ENCODE data around the gene LRCH4. TPM values are rescaled to one million over a fixed set of nuclear protein-coding genes. Genes with fewer than 3 reads are reported as not detected.

LRCH4 gene
- total and polyA plus RNA-seq, 2 of the 8 experiments (the other 6 are each of a cell fraction or from before 2014, with no cell fraction given), result 15.5 to 36.6 TPM

DNA sequence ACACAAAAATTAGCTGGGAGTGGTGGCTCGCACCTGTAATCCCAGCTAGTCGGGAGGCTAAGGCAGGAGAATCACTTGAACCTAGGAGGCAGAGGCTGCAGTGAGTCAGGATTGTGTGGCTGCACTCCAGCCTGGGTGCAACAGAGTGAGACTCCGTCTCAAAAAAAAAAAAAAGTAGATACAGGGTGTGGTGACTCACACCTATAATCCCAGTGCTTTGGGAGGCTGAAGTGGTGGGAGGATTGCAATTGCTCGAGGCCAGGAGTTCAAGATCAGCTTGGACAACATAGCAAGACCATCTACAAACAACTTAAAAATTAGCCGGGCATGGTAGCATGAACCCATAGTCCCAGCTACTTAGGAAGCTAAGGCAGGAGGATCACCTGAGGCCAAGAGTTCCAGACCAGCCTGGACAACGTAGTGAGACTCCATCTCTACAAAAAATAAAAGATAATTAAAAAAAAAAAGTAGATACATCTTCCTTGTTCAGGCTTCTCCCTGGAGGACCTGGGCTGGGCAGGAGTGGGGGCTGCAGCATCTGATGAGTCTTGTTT, 28.5 kb upstream of the LRCH4 start:
- Histone ChIP-seq H3K14ac (ENCODE audit: insufficient read length) (no peak overlapping the region), H2BK20ac (ENCODE audit: low read length) (no peak overlapping the region), H2AK5ac (ENCODE audit: low read depth, low read length) (no peak overlapping the region), H3K27me3 (replicated peaks in 1 of 4; ENCODE audit: control insufficient read depth in 3 of 4, extremely low read depth in 1 of 4, insufficient read depth in 3 of 4, low read length in 3 of 4) (no peaks in the 10 kb centered on the region; a peak in 1 of 7 replicates), H3K79me1 (ENCODE audit: low read depth, low read length) (no peaks in the 10 kb centered on the region), H4K5ac (ENCODE audit: insufficient read length, low read depth, low read length) (no peak overlapping the region), H3K4ac (replicated peaks; ENCODE audit: insufficient read length, low read depth, low read length) (no peak overlapping the region), H3K9me3 (ENCODE audit: insufficient read depth in 2 of 2, low read depth in 1 of 2, low read length in 1 of 2) (no peaks in the 10 kb centered on the region), H4K91ac (replicated peaks; ENCODE audit: insufficient read length, low read length) (no peak overlapping the region), H3K79me2 (ENCODE audit: control insufficient read depth in 1 of 2, insufficient read depth in 2 of 2, low read length in 2 of 2) (no peaks in the 10 kb centered on the region), H3K4me2 (ENCODE audit: insufficient read depth in 1 of 2, low read depth in 2 of 2, low read length in 2 of 2) (no peak overlapping the region), H3K36me3 (ENCODE audit: control insufficient read depth in 2 of 4, insufficient read depth in 4 of 4, low read length in 3 of 4) (no peaks in the 10 kb centered on the region), H3K18ac (ENCODE audit: extremely low read depth, low read length) (no peak overlapping the region), H2BK15ac (ENCODE audit: low read length) (no peak overlapping the region), H3K4me3 (ENCODE audit: extremely low read depth in 1 of 4, insufficient read depth in 2 of 4, low read depth in 3 of 4, low read length in 4 of 4) (no peak overlapping the region), H3K56ac (replicated peaks; ENCODE audit: insufficient read length, low read depth, low read length) (no peak overlapping the region), H2BK5ac (ENCODE audit: low read depth, low read length) (no peak overlapping the region), H3K9ac (replicated peaks in 1 of 4; ENCODE audit: extremely low read depth in 1 of 4, low read depth in 3 of 4, low read length in 3 of 4) (no peak overlapping the region), H4K8ac (ENCODE audit: extremely low read depth, insufficient read depth, low read length) (no peak overlapping the region), H2AFZ (ENCODE audit: low read length) (no peak overlapping the region), H2BK120ac (replicated peaks; ENCODE audit: low read depth, low read length) (no peak overlapping the region), H2BK12ac (ENCODE audit: low read depth, low read length) (no peak overlapping the region), H3K27ac (ENCODE audit: low read depth, low read length) (no peak overlapping the region), H3K23me2 (ENCODE audit: low read depth, low read length) (peaks cover 5% of the 10 kb centered on the region), H4K20me1 (replicated peaks in 1 of 2; ENCODE audit: control insufficient read depth in 1 of 2, insufficient read depth in 2 of 2, low read length in 2 of 2) (peaks cover 0 to 2% of the 10 kb centered on the region in 2 experiments), H3K23ac (ENCODE audit: insufficient read length) (no peak overlapping the region), H3K4me1 (replicated peaks in 1 of 4; ENCODE audit: control insufficient read depth in 3 of 4, insufficient read depth in 4 of 4, low read length in 3 of 4) (peaks cover 0 to 6% (median 2%) of the 10 kb centered on the region in 4 experiments; a peak in 3 of 7 replicates)
- POLR2A ChIA-PET (ENCODE audit: partially characterized antibody), result interaction anchor here (0.7 to 2.4 kb wide), 5 partner anchors 8 to 76 kb away, joined by 3 to 19 read pairs (median 3); partner anchors contain the start of genes FBXO24 and LRCH4
- CTCF ChIA-PET (ENCODE audit: partially characterized antibody), result interaction anchor here (0.9 to 8.8 kb wide), 23 partner anchors 9 to 185 kb away, joined by 3 to 73 read pairs (median 5); partner anchors contain the start of genes GIGYF1 and POP7
- 88% methylated on average over 5 of the region's 6 CpGs; no CpG with 5 or more reads in 1 of the 2 experiments for WGBS, 2 experiments (ENCODE audit: extremely low coverage in 1 of 2, insufficient coverage in 1 of 2, insufficient read length in 1 of 2, insufficient replicate concordance in 2 of 2, low coverage in 1 of 2, low lambda C conversion rate in 2 of 2, missing lambda C conversion rate in 1 of 2)
- FAIRE-seq (no peak), DNase-seq (ENCODE audit: low read depth in 1 of 2, low spot score in 2 of 2) (no peak)
- TF ChIP-seq, protein P1, sequence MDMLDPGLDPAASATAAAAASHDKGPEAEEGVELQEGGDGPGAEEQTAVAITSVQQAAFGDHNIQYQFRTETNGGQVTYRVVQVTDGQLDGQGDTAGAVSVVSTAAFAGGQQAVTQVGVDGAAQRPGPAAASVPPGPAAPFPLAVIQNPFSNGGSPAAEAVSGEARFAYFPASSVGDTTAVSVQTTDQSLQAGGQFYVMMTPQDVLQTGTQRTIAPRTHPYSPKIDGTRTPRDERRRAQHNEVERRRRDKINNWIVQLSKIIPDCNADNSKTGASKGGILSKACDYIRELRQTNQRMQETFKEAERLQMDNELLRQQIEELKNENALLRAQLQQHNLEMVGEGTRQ (IDR thresholded peaks at IDR 0.05; ENCODE audit: low read length), result no peak
- TF ChIP-seq SIN3A (conservative IDR thresholded peaks at IDR 0.05 in 1 of 2, IDR thresholded peaks at IDR 0.05 in 1 of 2; ENCODE audit: low read depth in 1 of 2, low read length in 2 of 2) (no peak), EZH2 (IDR thresholded peaks at IDR 0.05; ENCODE audit: low read depth, low read length, severe bottlenecking) (no peak), POLR2A (IDR thresholded peaks at IDR 0.05; ENCODE audit: control extremely low read depth in 1 of 2, low read depth in 2 of 2, low read length in 2 of 2) (no peak), FOSL1 (IDR thresholded peaks at IDR 0.05; ENCODE audit: insufficient read depth, low read depth, low read length) (no peak), JUND (IDR thresholded peaks at IDR 0.05; ENCODE audit: low read length) (no peak), SP1 (IDR thresholded peaks at IDR 0.05; ENCODE audit: low read depth, low read length) (no peak), SRF (IDR thresholded peaks at IDR 0.05; ENCODE audit: low read depth, low read length) (no peak), SIRT6 (IDR thresholded peaks at IDR 0.05; ENCODE audit: low read length) (no peak)
- TF ChIP-seq, protein P2, sequence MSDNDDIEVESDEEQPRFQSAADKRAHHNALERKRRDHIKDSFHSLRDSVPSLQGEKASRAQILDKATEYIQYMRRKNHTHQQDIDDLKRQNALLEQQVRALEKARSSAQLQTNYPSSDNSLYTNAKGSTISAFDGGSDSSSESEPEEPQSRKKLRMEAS (IDR thresholded peaks at IDR 0.05), result no peak

Measured in H1 (cell line).